Gastroesophageal sphincter (tissue), 3 donors: Measurements from ENCODE around the gene ADCY6.

ENCODE experiments used
- EP300 ChIP-seq: sonication (generic); formaldehyde crosslinking; IDR thresholded peaks from one replicate; pipeline ENCODE4 v1.6.1; 2017; ENCODE audit warnings: antibody characterized with exemption, mild to moderate bottlenecking
- POLR2A ChIP-seq, 2 donors: fragments of 450-650 bp; IDR thresholded peaks; one replicate each; pipeline ENCODE4 v1.6.1; 2017; ENCODE audit warnings: antibody characterized with exemption in 2 of 2, mild to moderate bottlenecking in 2 of 2, moderate library complexity in 1 of 2
- POLR2AphosphoS5 ChIP-seq: sonication (generic); formaldehyde crosslinking; IDR thresholded peaks from one replicate; pipeline ENCODE4 v1.6.1; 2017; ENCODE audit warnings: antibody characterized with exemption
- TF ChIP-seq, protein P1 (sequence below), 4 experiments: fragments of 200-600 bp in 2 of 4; fragments of 450-650 bp in 2 of 4; sonication (generic) in 1 of 4; IDR thresholded peaks; one replicate each; pipeline ENCODE4 v1.5.1; 2017 to 2019; ENCODE audit warnings: antibody characterized with exemption in 4 of 4, mild to moderate bottlenecking in 2 of 4, moderate library complexity in 2 of 4

DNA sequence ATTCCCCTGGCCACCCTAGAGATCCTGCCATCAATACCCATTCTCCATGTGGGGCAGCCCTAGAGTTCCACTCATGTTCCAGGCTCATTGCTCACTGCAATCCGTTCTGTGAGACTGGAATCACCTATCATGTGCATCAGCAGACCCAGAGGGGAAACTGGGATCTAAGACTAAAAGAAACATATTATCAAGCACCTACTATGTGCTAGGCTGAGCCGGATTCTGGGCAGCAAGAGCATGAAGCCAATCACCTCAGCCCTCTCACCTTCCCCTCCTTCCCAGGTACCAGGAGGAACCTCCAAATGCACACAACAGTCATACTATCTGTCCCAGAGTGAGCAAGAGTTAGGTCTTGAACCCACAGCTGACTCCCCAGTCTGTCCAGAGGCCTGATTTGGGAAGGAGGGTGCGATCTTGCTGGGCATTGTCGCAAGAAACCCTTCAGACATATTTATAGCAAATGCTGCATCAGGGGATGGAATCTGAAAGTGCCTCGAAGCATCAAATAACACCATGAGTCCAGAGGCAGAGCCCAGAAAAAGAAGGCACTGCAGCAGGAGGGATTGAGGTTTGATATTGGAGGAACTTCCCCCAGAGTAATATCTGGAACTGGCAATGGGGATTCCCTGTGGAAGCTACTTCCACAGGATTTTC lies 22.7 kb upstream of the ADCY6 start:
- TF ChIP-seq, protein P1, sequence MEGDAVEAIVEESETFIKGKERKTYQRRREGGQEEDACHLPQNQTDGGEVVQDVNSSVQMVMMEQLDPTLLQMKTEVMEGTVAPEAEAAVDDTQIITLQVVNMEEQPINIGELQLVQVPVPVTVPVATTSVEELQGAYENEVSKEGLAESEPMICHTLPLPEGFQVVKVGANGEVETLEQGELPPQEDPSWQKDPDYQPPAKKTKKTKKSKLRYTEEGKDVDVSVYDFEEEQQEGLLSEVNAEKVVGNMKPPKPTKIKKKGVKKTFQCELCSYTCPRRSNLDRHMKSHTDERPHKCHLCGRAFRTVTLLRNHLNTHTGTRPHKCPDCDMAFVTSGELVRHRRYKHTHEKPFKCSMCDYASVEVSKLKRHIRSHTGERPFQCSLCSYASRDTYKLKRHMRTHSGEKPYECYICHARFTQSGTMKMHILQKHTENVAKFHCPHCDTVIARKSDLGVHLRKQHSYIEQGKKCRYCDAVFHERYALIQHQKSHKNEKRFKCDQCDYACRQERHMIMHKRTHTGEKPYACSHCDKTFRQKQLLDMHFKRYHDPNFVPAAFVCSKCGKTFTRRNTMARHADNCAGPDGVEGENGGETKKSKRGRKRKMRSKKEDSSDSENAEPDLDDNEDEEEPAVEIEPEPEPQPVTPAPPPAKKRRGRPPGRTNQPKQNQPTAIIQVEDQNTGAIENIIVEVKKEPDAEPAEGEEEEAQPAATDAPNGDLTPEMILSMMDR (IDR thresholded peaks at IDR 0.05), result no peak
- TF ChIP-seq POLR2AphosphoS5, result no peak
- no peak for TF ChIP-seq EP300
- TF ChIP-seq POLR2A (IDR thresholded peaks at IDR 0.05), result no peak
